Endodermal cell (in vitro differentiated cells): ENCODE data around the gene MTMR2. TPM values are rescaled to one million over a fixed set of nuclear protein-coding genes. Genes with fewer than 3 reads are reported as not detected.

Experiments
- DNase-seq: peaks from one replicate; pipeline ENCODE4 v3.0.0-alpha.2; 2017
- H3K27ac ChIP-seq: 2 replicates; pipeline ENCODE4 v1.5.1; 2013; ENCODE audit warnings: mild to moderate bottlenecking, low read depth, low read length, moderate library complexity
- H3K27me3 ChIP-seq: 2 replicates; pipeline ENCODE4 v1.6.1; 2013; ENCODE audit warnings: mild to moderate bottlenecking, low read length, moderate library complexity; ENCODE audit not compliant: insufficient read depth, control insufficient read depth, poor library complexity, severe bottlenecking
- H3K36me3 ChIP-seq: 2 replicates; pipeline ENCODE4 v1.7.0; 2013; ENCODE audit warnings: mild to moderate bottlenecking, low read length, moderate library complexity; ENCODE audit not compliant: control insufficient read depth, insufficient read depth
- H3K4me1 ChIP-seq: one replicate; pipeline ENCODE4 v1.7.0; 2013; ENCODE audit warnings: low read length; ENCODE audit not compliant: control insufficient read depth, insufficient read depth
- H3K4me3 ChIP-seq: 2 replicates; pipeline ENCODE4 v1.5.1; 2013; ENCODE audit warnings: mild to moderate bottlenecking, low read length, moderate library complexity
- H3K9ac ChIP-seq: 2 replicates; pipeline ENCODE4 v1.6.1; 2013; ENCODE audit warnings: mild to moderate bottlenecking, low read length, moderate library complexity; ENCODE audit not compliant: poor library complexity, severe bottlenecking; ENCODE audit errors: extremely low read depth
- H3K9me3 ChIP-seq: 2 replicates; pipeline ENCODE4 v1.6.1; 2013; ENCODE audit warnings: mild to moderate bottlenecking, low read length, moderate library complexity; ENCODE audit not compliant: control insufficient read depth
- H3K27ac Mint-ChIP-seq: 2 replicates; pipeline ENCODE4 v1.8.0; 2020; ENCODE audit warnings: mixed read lengths
- H3K27me3 Mint-ChIP-seq: 2 replicates; pipeline ENCODE4 v1.8.0; 2021; ENCODE audit warnings: mild to moderate bottlenecking, mixed read lengths; ENCODE audit not compliant: insufficient read depth
- H3K36me3 Mint-ChIP-seq: 2 replicates; pipeline ENCODE4 v1.8.0; 2020; ENCODE audit warnings: low read depth, mixed read lengths
- H3K4me1 Mint-ChIP-seq: 2 replicates; pipeline ENCODE4 v1.8.0; 2020; ENCODE audit warnings: mixed read lengths
- H3K4me3 Mint-ChIP-seq: 2 replicates; pipeline ENCODE4 v1.8.0; 2020; ENCODE audit warnings: mild to moderate bottlenecking, moderate library complexity, mixed read lengths
- H3K9me3 Mint-ChIP-seq: 2 replicates; pipeline ENCODE4 v1.8.0; 2020; ENCODE audit warnings: mild to moderate bottlenecking, mixed read lengths
- CTCF ChIP-seq: fragments of 200-600 bp; sonication (generic); conservative IDR thresholded peaks from 2 replicates; pipeline ENCODE4 v1.5.0; 2021; ENCODE audit warnings: antibody characterized with exemption, mild to moderate bottlenecking
- WGBS, 2 experiments: methylation state at CpG; one replicate each; pipeline versions ENCODE4 v1.1.5 to v1.1.7; 2013; ENCODE audit warnings: missing lambda C conversion rate in 2 of 2, mixed read lengths in 1 of 2; ENCODE audit not compliant: insufficient coverage in 1 of 2, insufficient read length in 1 of 2; 5-methylcytosine and 5-hydroxymethylcytosine counted together
- total RNA-seq, 2 donors: library from RNA; stranded (reverse); fragmentation: NEBNext Ultra II Directional in 1 of 2; extraction: Animal tissue kit (Norgen Biotek cat#: 25700) in 1 of 2; gene quantifications; 2 replicates in 1 of 2; 3 replicates in 1 of 2; pipeline ENCODE4 v1.2.1, GENCODE V29; 2021

MTMR2 gene
- total RNA-seq, 2 donors from 2014 or later: 56.9 to 65.8 TPM

GRCh38 chr11:95964281-95964680 is 40.4 kb upstream of the MTMR2 start:
- WGBS, 2 experiments: 76% methylated on average over 1 of the region's 1 CpG; no CpG with 5 or more reads in 1 of the 2 experiments
- no peak overlapping the region for H3K27ac Mint-ChIP-seq
- Histone ChIP-seq H3K4me1 (peaks cover 8% of the 10 kb centered on the region), H3K36me3 (no peaks in the 10 kb centered on the region), H3K9me3 (no peaks in the 10 kb centered on the region), H3K4me3 (no peak overlapping the region), H3K9ac (no peak overlapping the region), H3K27me3 (no peaks in the 10 kb centered on the region), H3K27ac (no peak overlapping the region)
- H3K4me3 Mint-ChIP-seq: no peak overlapping the region
- no peak for DNase-seq
- H3K27me3 Mint-ChIP-seq: no peaks in the 10 kb centered on the region
- peaks cover 10% of the 10 kb centered on the region for H3K4me1 Mint-ChIP-seq
- TF ChIP-seq CTCF: no peak
- peaks cover 7% of the 10 kb centered on the region for H3K9me3 Mint-ChIP-seq
- peaks cover 2% of the 10 kb centered on the region for H3K36me3 Mint-ChIP-seq

DNA sequence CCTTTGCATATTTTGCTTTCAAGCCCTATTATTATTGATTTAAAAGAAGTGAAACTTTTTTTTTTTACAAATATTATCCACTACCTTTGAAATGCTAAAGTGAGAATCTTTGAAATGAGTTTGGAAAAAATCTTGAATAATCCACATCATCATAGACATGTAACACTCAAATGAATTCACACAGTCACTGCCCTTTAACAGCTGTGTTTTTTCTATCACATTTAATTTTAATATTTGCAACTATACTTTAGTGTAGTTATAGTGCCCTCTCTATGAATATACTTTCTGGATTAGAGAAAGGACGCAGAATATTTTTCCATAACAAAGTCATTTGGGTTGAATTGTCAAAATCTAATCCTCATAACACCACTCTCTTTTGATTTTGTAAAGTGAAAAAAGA is 37.9 kb upstream of the MTMR2 start:
- H3K4me1 Mint-ChIP-seq: peaks cover 10% of the 10 kb centered on the region
- no peak overlapping the region for H3K27ac Mint-ChIP-seq
- H3K4me1 ChIP-seq: peaks cover 8% of the 10 kb centered on the region
- H3K9ac ChIP-seq: no peak overlapping the region
- no peaks in the 10 kb centered on the region for H3K36me3 Mint-ChIP-seq
- H3K9me3 Mint-ChIP-seq: peaks cover 2% of the 10 kb centered on the region
- H3K4me3 Mint-ChIP-seq: no peak overlapping the region
- WGBS, 2 experiments: 100% methylated on average over 1 of the region's 1 CpG; no CpG with 5 or more reads in 1 of the 2 experiments
- H3K4me3 ChIP-seq: no peak overlapping the region
- H3K27me3 ChIP-seq: no peaks in the 10 kb centered on the region
- no peak for TF ChIP-seq CTCF
- H3K9me3 ChIP-seq: no peaks in the 10 kb centered on the region
- H3K27me3 Mint-ChIP-seq: no peaks in the 10 kb centered on the region
- DNase-seq: no peak
- no peaks in the 10 kb centered on the region for H3K36me3 ChIP-seq
- H3K27ac ChIP-seq: no peak overlapping the region

DNA sequence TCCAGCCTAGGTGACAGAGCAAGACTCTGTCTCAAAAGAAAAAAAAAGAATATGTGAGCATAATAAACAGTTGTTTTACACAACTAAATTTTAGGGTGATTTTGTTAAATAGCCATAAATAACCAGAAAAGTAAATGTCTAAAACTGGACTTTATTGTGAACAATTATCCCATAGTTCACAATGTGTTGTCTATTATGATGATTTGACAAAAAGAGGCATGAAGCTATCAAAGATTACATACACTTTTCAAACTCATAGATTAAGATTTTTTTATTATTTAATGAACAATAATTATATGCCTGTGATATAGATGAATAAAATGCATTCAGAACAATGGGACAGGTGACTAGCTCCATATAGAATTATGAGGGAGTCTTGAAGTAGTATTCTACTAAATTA is 27.0 kb upstream of the MTMR2 start:
- DNase-seq: no peak
- no peak overlapping the region for H3K27ac ChIP-seq
- H3K36me3 ChIP-seq: no peaks in the 10 kb centered on the region
- H3K4me3 ChIP-seq: no peak overlapping the region
- H3K27ac Mint-ChIP-seq: no peak overlapping the region
- no peaks in the 10 kb centered on the region for H3K27me3 Mint-ChIP-seq
- peaks cover 31% of the 10 kb centered on the region for H3K9me3 ChIP-seq
- H3K9ac ChIP-seq: no peak overlapping the region
- H3K4me3 Mint-ChIP-seq: no peak overlapping the region
- H3K27me3 ChIP-seq: no peaks in the 10 kb centered on the region
- no peak for TF ChIP-seq CTCF
- peaks cover 37% of the 10 kb centered on the region for H3K9me3 Mint-ChIP-seq
- peaks cover 3% of the 10 kb centered on the region for H3K36me3 Mint-ChIP-seq
- H3K4me1 Mint-ChIP-seq: no peaks in the 10 kb centered on the region
- no peaks in the 10 kb centered on the region for H3K4me1 ChIP-seq
